ENCODE measurements around the gene PKLR. TPM values are rescaled to one million over a fixed set of nuclear protein-coding genes. Genes with fewer than 3 reads are reported as not detected.
"Not testable (repeated sequence)": the region's sequence is repeated elsewhere in the genome, so short reads cannot be mapped to it uniquely, and the experiment has no call there.

Gene PKLR
- total RNA-seq, 1 donor from 2014 or later = not detected

DNA sequence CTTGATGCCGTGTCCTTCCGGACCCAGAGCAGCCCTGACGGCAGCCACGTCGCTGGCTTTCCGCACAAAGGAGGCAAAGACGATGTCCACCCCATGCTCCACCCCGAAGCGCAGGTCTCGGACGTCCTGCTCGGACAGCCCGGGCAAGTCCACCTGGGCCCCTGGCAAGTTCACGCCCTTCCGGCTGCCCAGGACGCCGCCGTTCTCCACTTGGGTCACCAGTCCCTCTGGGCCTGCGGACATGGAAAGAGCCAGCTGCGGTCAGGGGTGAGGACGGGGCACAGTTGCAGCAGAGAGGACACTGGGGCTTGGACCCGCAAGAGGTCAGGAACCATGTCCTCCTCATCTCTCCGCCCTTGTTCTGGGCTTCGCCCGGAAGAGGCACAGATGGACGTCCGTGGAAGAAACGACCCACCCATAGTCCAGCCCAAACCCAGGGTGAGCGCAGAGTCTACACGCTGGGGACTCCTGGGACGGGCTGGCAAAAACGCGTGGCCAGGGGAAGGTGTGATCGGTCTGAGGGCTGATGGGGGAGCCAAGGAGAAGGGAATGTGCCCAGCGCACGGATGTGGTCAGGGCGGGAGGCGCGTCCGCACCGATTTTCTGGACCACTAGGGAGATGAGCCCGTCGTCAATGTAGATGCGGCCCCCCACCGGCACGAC lies 6.6 kb downstream of the PKLR start:
- DNase-seq (no peak), ATAC-seq (peak; percentile 17)
- intact Hi-C loops (cut with micrococcal nuclease) = no loop called here

DNA sequence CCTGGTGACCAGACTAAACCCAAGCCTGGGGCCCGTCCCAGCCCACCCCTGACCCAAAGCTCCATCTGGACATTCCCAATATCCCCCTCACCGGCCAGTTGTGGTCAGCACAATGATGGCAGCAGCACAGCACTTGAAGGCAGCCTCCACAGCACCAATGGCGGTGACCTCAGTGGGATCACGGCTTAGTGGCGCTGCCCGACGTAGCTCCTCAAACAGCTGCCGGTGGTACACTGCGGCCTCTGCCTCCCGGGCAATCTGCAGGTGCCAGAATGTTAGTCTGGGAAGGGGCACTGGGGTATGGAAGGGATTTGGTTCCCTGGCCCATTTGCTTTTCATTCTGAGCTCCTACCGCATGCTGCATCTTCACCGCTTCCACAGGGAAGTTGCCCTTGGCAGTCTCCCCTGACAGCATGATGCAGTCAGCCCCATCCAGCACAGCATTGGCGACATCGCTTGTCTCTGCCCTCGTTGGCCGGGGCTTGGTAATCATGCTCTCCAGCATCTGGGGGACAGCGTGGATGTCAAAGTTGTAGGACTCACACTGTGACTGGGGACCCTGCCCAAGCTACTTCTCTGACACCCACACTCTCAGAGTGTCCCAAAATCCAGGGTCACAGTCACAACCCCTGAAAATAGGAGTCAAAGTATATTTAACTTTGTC lies 8.0 kb downstream of the PKLR start:
- no peak for DNase-seq
- intact Hi-C loops (cut with micrococcal nuclease) = no loop called here
- no peak for ATAC-seq

DNA sequence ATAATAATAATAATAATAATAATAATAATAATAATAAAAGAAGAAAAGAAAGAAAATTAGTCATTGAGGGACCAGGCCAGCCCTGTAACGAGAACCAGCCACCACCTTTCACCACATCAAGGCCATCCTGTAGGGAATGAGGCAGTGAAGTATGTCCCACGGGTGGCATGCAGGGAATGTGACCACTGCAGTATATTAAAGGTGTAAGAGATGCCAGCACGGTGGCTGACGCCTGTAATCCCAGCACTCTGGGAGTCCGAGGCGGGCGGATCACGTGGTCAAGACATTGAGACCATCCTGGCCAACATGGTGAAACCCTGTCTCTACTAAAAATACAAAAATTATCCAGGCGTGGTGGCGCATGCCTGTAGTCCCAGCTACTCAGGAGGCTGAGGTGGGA lies 10.2 kb downstream of the PKLR start:
- DNase-seq; intact Hi-C loops (cut with micrococcal nuclease); ATAC-seq: not testable (repeated sequence)

DNA sequence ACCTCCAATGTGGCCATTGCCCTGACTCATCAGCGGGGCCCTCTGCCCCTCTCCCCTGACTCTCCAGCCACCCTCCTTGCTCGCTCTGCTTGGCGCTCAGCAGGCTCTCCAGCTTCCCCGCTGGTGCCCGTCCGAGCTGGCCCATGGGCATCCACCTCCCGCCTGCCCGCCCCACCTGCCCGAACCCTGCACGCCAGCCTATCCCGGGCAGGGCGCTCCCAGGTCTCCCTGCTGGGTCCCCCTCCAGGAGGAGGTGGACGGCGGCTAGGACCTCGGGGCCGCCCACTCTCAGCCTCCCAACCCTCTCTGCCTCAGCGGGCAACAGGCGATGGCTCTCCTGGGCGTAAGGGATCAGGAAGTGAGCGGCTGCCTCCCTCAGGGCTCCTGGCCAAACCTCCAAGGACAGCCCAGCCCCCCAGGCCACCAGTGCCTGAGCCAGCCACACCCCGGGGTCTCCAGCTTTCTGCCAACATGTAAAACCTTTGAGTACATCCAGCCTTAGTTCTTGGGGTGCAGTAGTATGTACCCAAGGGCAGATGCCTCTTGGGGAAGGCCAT lies 13.2 kb downstream of the PKLR start:
- intact Hi-C loops (cut with micrococcal nuclease) = no loop called here
- DNase-seq = no peak
- no peak for ATAC-seq

DNA sequence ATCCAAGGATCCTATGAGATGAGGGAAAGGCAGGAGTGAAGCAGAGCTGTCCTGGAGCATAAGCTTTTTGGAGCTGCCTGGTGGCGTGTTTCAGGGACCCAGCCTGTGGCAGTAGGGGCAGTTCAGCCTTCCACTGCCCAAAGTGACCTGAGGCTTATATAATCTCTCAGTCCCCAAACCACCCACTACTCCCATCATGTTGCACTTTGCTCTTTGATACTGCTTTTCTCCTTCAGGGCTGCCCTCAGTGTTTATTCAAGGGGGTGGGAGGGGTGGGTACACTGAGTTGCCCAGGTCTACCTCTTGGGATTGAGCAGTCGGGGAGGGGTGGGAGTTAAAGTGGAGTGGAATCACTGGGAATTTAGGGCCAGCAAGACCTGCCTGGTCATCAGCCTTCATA lies 14.7 kb downstream of the PKLR start:
- intact Hi-C loops (cut with micrococcal nuclease) = no loop called here
- ATAC-seq (no peak), DNase-seq (no peak)

DNA sequence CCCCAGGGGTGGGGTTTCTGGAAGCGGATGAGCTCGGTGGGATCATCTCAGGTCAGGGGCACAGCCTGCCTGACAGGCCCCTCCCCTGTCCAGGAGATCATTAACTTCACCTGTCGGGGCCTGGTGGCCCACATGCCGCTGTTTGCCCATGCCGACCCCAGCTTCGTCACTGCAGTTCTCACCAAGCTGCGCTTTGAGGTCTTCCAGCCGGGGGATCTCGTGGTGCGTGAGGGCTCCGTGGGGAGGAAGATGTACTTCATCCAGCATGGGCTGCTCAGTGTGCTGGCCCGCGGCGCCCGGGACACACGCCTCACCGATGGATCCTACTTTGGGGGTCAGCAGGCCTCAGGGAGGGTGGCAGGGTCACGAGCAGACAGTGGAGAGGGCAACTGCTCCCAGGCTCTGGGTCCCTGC lies 15.6 kb downstream of the PKLR start:
- intact Hi-C loops (cut with micrococcal nuclease) = no loop called here
- ATAC-seq (no peak), DNase-seq (no peak)

DNA sequence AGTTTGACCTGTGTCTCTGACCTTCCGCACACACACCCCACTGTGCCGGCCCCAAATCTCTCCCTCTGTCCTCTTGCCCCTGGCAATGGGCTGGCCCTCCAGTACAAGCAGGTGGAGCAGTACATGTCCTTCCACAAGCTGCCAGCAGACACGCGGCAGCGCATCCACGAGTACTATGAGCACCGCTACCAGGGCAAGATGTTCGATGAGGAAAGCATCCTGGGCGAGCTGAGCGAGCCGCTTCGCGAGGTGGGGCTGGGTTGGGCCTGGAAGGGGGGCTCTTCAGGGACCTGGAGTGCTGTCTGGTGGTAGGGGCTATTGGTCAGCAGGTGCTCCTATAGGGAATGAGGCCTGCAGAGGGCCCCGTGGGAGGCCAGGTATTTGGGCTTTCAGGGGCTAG lies 16.2 kb downstream of the PKLR start:
- intact Hi-C loops (cut with micrococcal nuclease) = no loop called here
- DNase-seq (no peak), ATAC-seq (no peak)

DNA sequence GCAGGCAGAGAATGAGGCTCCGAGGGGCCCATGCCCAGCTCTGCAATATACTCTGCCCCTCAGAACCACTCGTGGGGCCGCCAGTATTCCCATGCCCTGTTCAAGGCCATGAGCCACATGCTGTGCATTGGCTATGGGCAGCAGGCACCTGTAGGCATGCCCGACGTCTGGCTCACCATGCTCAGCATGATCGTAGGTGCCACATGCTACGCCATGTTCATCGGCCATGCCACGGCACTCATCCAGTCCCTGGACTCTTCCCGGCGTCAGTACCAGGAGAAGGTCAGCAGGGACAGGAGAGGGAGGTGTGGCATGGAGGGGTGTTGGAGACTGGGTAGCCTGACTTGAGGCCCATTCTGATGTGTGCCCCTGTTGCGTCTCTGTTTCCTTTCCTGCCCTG lies 16.8 kb downstream of the PKLR start:
- intact Hi-C loops (cut with micrococcal nuclease) = no loop called here
- no peak for DNase-seq
- ATAC-seq = no peak

DNA sequence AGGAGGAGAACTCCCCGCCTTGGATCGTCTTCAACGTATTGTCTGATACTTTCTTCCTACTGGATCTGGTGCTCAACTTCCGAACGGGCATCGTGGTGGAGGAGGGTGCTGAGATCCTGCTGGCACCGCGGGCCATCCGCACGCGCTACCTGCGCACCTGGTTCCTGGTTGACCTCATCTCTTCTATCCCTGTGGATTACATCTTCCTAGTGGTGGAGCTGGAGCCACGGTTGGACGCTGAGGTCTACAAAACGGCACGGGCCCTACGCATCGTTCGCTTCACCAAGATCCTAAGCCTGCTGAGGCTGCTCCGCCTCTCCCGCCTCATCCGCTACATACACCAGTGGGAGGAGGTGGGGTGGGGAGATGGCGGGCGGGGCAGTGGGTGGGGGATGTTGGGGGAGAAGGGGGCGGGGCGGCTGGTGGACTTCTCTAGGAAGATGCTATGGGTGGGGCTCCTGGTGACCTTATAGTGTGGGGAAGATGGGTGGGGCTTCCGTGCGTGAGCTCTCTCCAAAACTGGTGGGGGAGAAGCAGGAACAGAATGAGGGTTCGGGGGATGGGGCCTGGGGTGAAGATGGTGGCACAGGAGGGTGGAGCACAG lies 18.6 kb downstream of the PKLR start:
- intact Hi-C loops (cut with micrococcal nuclease) = no loop called here
- DNase-seq = no peak
- no peak for ATAC-seq

DNA sequence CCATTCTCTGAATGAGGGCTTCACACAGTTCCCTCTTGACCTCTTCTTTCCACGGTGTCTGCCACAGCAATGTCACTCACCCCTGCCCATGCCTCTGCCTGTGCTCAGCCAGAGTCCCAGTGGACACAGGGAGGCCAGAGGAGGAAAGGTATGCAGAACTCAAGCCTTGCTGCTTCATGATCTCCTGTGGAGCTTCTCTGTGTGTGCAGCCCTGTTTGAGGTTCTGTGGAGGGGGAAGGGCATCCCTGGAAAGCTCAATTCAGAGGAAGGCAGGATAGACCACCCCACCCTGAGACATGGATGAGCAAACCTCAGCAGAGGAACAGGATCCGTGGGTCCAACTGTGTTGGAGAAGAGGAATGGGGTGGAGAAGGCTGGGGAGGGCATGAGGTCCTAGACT lies 22.0 kb downstream of the PKLR start:
- ATAC-seq = no peak
- no peak for DNase-seq
- intact Hi-C loops (cut with micrococcal nuclease) = loop anchor here (10.0 kb wide), 1 partner anchor 46 kb away; the partner anchor contains the start of gene RUSC1

DNA sequence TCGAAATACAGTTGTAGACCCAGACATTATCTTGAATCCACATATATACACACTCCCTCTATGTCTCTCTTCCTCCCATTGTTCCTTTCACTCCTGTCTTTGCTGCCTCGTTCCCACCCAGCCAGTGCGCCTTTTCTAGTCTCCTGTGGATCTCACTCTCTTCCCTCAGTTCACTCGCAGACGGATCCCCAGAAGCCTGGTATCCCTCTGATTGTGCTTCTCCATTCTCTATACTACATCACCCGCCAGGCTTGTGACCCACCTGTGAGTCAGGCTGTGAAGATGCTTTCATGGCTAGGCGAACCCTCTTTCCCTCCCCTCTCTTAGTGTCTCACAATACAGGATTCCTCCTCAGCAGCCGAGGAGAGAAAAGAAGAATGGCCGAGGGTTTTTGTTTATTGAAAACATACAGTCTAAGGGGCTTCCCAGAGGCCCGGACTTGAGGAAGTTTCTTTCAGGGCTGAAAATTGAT lies 22.5 kb downstream of the PKLR start:
- intact Hi-C loops (cut with micrococcal nuclease) = loop anchor here (10.0 kb wide), 1 partner anchor 46 kb away; the partner anchor contains the start of gene RUSC1
- DNase-seq (no peak), ATAC-seq (no peak)

DNA sequence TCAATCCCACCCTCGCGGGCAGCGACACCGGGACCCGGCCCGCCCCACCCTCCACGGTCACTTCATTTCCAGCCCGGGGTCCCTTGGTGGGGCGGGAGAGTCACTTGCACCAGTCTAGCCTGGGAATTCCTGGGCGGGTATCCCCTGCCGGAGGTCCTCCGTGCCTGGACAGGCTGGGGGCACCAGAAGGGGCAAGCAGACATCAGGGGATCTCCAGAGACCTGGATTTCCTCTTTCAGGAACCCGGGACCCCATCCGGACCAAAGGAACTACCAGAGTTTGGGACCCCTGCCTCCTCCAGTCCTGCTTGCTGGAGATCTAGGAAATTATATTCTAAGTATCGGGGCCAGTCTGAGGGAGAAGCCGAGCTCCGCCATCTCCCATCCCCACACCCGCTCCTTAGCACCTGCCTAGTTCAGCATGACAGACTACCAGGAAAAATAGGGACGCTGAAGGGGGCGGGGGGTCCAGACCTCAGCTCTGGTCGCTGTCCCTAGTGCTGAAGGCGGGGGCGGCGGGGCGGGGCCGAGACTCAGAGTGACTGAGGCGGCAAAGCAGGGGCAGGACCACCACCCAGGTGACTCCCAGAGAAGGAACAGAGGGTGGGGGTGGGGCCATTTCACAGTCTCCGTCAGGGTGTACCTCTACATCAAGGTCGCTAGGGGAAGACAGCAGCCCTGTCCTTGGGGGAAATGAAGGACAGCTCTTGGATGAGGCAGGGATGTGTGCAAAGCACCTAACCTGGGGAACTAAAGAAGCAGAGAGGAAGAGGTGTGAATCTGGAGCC lies 23.1 kb downstream of the PKLR start:
- intact Hi-C loops (cut with micrococcal nuclease) = loop anchor here (10.0 kb wide), 1 partner anchor 47 kb away; the partner anchor contains the start of gene RUSC1
- peak; percentile 11 for ATAC-seq
- peak; percentile 69 for DNase-seq

DNA sequence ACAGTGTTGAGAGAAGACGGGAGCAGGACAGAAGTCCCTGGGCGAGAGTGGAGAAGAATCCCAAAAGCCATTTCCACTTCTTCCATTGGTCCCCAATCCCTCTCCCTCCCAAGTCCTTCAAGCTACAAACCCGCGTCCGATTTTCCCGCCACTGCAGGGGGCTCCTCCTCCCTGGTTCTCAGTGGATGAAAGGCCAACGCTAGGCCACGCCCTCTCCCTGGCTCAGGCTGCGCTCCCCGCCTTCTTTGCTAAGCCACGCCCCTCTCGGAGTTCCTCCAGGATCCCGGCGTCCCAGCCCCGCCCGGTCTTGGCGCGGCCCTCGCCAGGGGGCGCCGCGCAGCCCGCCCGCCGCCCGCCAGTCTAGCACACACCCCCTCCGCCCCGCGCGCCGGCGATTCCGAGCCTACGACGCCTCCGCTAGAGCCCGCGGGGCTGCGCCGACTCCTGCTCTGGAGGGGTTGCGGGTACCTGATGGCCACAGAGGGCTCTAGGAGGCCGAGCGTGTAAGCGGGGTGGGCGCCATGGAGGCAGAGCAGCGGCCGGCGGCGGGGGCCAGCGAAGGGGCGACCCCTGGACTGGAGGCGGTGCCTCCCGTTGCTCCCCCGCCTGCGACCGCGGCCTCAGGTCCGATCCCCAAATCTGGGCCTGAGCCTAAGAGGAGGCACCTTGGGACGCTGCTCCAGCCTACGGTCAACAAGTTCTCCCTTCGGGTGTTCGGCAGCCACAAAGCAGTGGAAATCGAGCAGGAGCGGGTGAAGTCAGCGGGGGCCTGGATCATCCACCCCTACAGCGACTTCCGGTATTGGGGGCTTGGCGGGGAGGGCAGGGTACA lies 24.0 kb downstream of the PKLR start, which contains the start of gene HCN3:
TSS of gene HCN3 (plus strand) at position 394 of the 832 bp plus-strand sequence. CDS start at position 522, 128 bp downstream.
- intact Hi-C loops (cut with micrococcal nuclease) = loop anchor here (10.0 kb wide), 1 partner anchor 48 kb away; the partner anchor contains the start of gene RUSC1
- ATAC-seq = peak; percentile 86
- peak; percentile 99 for DNase-seq

DNA sequence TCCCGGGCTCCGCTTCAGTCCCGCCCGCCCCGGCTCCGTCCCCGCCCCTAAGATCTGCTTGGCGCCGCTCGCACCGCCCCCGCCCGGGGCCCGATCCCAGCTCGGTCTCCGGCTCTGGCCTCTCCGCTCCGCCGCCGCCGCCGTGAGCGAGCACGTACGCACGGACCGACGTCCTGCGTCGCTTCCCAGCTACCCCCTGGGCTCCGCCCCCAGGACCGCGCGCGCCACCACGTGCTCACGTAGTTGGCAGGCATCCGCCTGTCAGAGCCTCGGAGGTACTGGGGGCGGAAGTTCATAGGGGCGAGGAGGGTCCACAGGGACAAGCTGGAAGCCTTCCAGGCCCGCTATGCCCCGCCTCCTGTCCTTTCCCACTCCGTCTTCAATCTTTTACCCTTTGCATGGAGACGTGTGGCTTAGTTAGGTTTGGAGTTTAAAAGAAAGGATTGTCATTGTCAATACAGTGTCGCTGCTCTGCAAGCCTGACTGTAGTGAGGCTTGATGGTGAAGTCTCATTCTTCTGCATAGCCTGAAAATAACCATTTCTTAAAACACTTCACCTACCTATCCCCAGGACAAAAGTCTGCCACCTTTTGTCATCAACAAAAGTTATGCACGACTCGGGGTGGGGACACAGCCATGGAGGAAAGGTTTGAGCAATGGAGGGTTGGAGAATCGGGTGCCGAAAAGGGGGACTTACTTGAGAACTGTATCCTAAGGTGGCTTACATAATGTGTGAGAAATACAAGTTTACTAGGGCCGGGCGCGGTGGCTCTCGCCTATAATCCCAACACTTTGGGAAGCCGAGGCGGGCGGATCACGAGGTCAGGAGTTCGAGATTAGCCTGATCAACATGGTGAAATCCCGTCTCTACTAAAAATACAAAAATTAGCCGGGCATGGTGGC lies 27.6 kb downstream of the PKLR start, which contains the start of gene CLK2:
TSS of gene CLK2 (minus strand) at position 162 of the 903 bp plus-strand sequence. CDS start 2,527 bp downstream, outside the sequence.
- intact Hi-C loops (cut with micrococcal nuclease) = loop anchor here (10.0 kb wide), 1 partner anchor 51 kb away; the partner anchor contains the start of gene RUSC1
- DNase-seq (peak; percentile 98), ATAC-seq (peak; percentile 90)

DNA sequence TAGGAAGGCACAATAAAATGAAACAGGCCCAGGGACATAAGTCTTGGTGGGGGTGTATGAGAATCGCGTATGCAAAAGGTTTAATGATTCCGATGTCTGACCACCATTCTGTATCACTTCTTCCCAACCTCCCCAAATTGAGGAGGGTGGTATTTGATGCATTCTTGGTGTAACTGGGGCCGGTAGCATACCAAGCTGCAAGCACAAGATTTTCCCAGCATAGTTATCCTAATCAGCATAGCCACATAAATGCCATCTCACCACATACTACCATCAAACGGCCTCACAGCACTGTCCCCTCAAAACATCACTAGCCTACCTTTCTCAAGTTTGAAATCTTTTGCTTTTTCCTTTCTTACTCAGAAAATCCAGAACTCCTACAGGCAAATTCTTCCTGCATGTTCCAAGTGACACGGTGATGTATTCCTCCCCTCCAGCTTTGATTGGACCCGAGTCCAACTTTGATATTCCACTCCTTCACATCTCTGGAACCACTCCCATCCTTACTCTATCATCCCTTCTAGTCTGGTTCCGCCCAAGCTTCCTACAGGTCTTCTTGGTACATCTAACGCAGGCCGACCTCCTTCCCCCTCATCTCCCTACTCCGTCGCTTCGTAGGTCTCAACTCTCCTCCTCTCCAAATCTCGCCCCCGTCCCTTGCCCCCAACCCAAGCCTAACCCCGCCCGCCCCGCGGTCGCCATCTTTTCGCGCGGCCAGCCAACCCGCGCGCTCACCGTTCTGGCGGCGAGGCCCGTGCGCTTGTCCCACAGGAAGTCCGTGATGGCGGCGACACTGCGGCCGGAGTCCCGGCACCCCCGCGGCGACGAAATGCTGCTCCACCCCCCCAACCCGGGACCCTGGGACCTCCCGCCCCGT lies 28.5 kb downstream of the PKLR start:
- DNase-seq (no peak), ATAC-seq (peak; percentile 45)
- intact Hi-C loops (cut with micrococcal nuclease) = loop anchor here (10.0 kb wide), 1 partner anchor 52 kb away; the partner anchor contains the start of gene RUSC1

DNA sequence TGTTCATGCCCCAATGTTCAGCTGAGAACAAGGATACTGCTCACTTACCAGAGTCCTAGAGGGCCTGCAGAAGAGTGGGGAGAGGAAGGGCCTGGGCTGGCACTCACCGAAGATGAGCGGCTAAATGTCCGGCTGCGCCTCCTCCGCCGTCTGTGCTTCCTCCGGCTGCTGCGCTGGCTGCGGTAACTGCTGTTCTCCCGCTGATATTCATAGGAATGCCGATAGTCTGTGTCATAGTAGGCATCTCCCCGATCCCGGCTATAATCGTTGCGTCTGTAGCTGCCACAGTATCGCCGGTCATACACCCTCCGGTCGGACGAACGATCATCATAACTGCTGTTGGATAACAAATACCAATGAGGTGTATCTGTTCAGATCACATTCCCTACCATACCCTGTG lies 31.9 kb downstream of the PKLR start:
- ATAC-seq (no peak), DNase-seq (no peak)
- intact Hi-C loops (cut with micrococcal nuclease) = no loop called here
